A549 (cell line): Measurements from ENCODE around the gene FOXM1.

Experiments used
- CTCF ChIP-seq: fragments of >200 bp; sonication (Bioruptor Twin); formaldehyde crosslinking; IDR thresholded peaks from 3 replicates; pipeline ENCODE4 v1.5.1; 2016
- HDAC2 ChIP-seq: fragments of 200-600 bp; sonication (generic); IDR thresholded peaks from 2 replicates; pipeline ENCODE4 v1.6.1; 2016
- MYC ChIP-seq: IDR thresholded peaks from 2 replicates; pipeline ENCODE4 v1.6.1; 2012; ENCODE audit warnings: mild to moderate bottlenecking, inconsistent platforms, low read length, improper control_type of control experiment, borderline replicate concordance
- POLR2A ChIP-seq: IDR thresholded peaks from 2 replicates; pipeline ENCODE4 v1.6.1; 2012; ENCODE audit warnings: mild to moderate bottlenecking, low read length

- TF ChIP-seq MYC, result no peak
- no peak for TF ChIP-seq POLR2A
- TF ChIP-seq CTCF, result no peak
- TF ChIP-seq HDAC2, result no peak
These were observed 7.8 kb upstream of the FOXM1 start for GRCh38 chr12:2884810-2885209.
